Measurements from ENCODE around the gene S100A7A. TPM values are rescaled to one million over a fixed set of nuclear protein-coding genes. Genes with fewer than 3 reads are reported as not detected.

Gene S100A7A
- total and polyA plus RNA-seq, 2 of the 8 experiments (the other 6 are each of a cell fraction or from before 2014, with no cell fraction given): not detected

DNA sequence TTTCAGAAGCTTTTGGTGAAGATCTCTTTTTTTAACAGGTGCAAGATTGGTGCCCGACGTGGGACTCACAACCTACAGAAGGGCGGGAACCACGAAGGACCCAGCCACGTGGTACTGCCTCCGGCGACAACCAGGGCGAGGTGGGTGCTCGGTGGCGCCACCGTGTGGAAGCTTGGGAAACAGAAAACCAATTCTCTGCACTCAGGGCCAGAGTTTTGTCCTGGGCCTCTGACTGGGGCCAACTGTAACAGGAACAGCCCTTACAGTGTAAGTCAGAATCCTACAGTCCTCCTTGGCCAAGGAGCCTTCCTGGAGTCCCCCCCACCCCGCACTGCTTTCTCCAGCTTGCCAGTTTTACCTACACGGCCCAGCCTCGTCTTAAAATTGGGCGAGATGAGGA lies 11.6 kb upstream of the S100A7A start (continued):
- TF ChIP-seq, protein P1, sequence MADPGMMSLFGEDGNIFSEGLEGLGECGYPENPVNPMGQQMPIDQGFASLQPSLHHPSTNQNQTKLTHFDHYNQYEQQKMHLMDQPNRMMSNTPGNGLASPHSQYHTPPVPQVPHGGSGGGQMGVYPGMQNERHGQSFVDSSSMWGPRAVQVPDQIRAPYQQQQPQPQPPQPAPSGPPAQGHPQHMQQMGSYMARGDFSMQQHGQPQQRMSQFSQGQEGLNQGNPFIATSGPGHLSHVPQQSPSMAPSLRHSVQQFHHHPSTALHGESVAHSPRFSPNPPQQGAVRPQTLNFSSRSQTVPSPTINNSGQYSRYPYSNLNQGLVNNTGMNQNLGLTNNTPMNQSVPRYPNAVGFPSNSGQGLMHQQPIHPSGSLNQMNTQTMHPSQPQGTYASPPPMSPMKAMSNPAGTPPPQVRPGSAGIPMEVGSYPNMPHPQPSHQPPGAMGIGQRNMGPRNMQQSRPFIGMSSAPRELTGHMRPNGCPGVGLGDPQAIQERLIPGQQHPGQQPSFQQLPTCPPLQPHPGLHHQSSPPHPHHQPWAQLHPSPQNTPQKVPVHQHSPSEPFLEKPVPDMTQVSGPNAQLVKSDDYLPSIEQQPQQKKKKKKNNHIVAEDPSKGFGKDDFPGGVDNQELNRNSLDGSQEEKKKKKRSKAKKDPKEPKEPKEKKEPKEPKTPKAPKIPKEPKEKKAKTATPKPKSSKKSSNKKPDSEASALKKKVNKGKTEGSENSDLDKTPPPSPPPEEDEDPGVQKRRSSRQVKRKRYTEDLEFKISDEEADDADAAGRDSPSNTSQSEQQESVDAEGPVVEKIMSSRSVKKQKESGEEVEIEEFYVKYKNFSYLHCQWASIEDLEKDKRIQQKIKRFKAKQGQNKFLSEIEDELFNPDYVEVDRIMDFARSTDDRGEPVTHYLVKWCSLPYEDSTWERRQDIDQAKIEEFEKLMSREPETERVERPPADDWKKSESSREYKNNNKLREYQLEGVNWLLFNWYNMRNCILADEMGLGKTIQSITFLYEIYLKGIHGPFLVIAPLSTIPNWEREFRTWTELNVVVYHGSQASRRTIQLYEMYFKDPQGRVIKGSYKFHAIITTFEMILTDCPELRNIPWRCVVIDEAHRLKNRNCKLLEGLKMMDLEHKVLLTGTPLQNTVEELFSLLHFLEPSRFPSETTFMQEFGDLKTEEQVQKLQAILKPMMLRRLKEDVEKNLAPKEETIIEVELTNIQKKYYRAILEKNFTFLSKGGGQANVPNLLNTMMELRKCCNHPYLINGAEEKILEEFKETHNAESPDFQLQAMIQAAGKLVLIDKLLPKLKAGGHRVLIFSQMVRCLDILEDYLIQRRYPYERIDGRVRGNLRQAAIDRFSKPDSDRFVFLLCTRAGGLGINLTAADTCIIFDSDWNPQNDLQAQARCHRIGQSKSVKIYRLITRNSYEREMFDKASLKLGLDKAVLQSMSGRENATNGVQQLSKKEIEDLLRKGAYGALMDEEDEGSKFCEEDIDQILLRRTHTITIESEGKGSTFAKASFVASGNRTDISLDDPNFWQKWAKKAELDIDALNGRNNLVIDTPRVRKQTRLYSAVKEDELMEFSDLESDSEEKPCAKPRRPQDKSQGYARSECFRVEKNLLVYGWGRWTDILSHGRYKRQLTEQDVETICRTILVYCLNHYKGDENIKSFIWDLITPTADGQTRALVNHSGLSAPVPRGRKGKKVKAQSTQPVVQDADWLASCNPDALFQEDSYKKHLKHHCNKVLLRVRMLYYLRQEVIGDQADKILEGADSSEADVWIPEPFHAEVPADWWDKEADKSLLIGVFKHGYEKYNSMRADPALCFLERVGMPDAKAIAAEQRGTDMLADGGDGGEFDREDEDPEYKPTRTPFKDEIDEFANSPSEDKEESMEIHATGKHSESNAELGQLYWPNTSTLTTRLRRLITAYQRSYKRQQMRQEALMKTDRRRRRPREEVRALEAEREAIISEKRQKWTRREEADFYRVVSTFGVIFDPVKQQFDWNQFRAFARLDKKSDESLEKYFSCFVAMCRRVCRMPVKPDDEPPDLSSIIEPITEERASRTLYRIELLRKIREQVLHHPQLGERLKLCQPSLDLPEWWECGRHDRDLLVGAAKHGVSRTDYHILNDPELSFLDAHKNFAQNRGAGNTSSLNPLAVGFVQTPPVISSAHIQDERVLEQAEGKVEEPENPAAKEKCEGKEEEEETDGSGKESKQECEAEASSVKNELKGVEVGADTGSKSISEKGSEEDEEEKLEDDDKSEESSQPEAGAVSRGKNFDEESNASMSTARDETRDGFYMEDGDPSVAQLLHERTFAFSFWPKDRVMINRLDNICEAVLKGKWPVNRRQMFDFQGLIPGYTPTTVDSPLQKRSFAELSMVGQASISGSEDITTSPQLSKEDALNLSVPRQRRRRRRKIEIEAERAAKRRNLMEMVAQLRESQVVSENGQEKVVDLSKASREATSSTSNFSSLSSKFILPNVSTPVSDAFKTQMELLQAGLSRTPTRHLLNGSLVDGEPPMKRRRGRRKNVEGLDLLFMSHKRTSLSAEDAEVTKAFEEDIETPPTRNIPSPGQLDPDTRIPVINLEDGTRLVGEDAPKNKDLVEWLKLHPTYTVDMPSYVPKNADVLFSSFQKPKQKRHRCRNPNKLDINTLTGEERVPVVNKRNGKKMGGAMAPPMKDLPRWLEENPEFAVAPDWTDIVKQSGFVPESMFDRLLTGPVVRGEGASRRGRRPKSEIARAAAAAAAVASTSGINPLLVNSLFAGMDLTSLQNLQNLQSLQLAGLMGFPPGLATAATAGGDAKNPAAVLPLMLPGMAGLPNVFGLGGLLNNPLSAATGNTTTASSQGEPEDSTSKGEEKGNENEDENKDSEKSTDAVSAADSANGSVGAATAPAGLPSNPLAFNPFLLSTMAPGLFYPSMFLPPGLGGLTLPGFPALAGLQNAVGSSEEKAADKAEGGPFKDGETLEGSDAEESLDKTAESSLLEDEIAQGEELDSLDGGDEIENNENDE (IDR thresholded peaks at IDR 0.05; ENCODE audit: insufficient replicate concordance, low read length): no peak
- TF ChIP-seq NANOG (IDR thresholded peaks at IDR 0.05; ENCODE audit: insufficient read depth, low read depth, low read length, poor library complexity, severe bottlenecking): no peak
- TF ChIP-seq SUZ12 (IDR thresholded peaks at IDR 0.05; ENCODE audit: low read length): no peak
- TF ChIP-seq TAF1 (IDR thresholded peaks at IDR 0.05; ENCODE audit: low read depth, low read length): no peak
- peak; percentile 31 to 59 for TF ChIP-seq RAD21 (IDR thresholded peaks at IDR 0.05 in 1 of 2, conservative IDR thresholded peaks at IDR 0.05 in 1 of 2; ENCODE audit: low read depth in 2 of 2, low read length in 2 of 2)
- TF ChIP-seq EGR1 (IDR thresholded peaks at IDR 0.05; ENCODE audit: borderline replicate concordance, low read depth, low read length): peak; percentile 40; the same call in 1 of the 2 replicates
- no peak for TF ChIP-seq ZNF274 (IDR thresholded peaks at IDR 0.05; ENCODE audit: borderline replicate concordance, extremely low read depth, low read length)
- TF ChIP-seq RNF2 (IDR thresholded peaks at IDR 0.05; ENCODE audit: borderline replicate concordance, low read depth, low read length, missing control alignments, poor library complexity, severe bottlenecking): peak; percentile 66
- TF ChIP-seq HDAC2 (IDR thresholded peaks at IDR 0.05; ENCODE audit: borderline replicate concordance in 1 of 2, low read depth in 2 of 2, low read length in 2 of 2): peak in 1 of 2 experiments; percentile 93; a peak in 1 of 4 replicates
- TF ChIP-seq KDM4A (IDR thresholded peaks at IDR 0.05; ENCODE audit: low read depth, low read length, severe bottlenecking): no peak
